Measurements from ENCODE around the gene NRG3. TPM values are rescaled to one million over a fixed set of nuclear protein-coding genes. Genes with fewer than 3 reads are reported as not detected.

NRG3 gene
- total RNA-seq, 2 donors from 2014 or later: 0.97 TPM; not detected in 1

DNA sequence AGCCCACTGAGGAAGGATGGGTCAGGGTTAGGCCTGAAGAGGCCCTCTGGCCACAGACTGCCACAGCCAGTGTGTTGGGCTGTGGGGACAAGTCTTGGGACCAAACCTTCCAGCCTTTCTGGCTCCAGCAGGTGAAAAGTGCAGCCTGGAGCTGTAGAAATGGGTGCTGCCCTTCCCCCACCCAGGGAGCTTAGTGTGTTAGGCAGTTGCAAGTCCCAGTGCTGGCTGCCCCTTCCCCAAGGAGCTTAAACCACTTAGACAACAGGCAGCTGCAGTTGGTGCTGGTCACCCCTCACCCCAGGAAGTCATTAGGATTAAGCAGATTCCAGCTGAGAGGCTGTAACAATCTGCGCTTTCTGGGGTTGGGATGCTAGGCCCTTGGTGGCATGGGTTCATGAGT, 563.3 kb downstream of the NRG3 start:
- no peaks in the 10 kb centered on the region for H3K36me3 ChIP-seq
- H3K27ac ChIP-seq: no peak overlapping the region
- intact Hi-C loops (cut with DNase I): no loop called here
- no peak overlapping the region for H3K4me3 ChIP-seq
- TF ChIP-seq, protein P1, sequence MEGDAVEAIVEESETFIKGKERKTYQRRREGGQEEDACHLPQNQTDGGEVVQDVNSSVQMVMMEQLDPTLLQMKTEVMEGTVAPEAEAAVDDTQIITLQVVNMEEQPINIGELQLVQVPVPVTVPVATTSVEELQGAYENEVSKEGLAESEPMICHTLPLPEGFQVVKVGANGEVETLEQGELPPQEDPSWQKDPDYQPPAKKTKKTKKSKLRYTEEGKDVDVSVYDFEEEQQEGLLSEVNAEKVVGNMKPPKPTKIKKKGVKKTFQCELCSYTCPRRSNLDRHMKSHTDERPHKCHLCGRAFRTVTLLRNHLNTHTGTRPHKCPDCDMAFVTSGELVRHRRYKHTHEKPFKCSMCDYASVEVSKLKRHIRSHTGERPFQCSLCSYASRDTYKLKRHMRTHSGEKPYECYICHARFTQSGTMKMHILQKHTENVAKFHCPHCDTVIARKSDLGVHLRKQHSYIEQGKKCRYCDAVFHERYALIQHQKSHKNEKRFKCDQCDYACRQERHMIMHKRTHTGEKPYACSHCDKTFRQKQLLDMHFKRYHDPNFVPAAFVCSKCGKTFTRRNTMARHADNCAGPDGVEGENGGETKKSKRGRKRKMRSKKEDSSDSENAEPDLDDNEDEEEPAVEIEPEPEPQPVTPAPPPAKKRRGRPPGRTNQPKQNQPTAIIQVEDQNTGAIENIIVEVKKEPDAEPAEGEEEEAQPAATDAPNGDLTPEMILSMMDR (IDR thresholded peaks at IDR 0.05): no peak
- TF ChIP-seq POLR2A (IDR thresholded peaks at IDR 0.05): no peak
- TF ChIP-seq POLR2AphosphoS5 (IDR thresholded peaks at IDR 0.05): no peak
- H3K27me3 ChIP-seq (replicated peaks; ENCODE audit: insufficient read depth): no peaks in the 10 kb centered on the region
- no peaks in the 10 kb centered on the region for H3K4me1 ChIP-seq (replicated peaks)
- no peak for DNase-seq (ENCODE audit: low spot score)
- WGBS: 100% methylated on average over 1 of the region's 1 CpG
- H3K9me3 ChIP-seq: no peaks in the 10 kb centered on the region

DNA sequence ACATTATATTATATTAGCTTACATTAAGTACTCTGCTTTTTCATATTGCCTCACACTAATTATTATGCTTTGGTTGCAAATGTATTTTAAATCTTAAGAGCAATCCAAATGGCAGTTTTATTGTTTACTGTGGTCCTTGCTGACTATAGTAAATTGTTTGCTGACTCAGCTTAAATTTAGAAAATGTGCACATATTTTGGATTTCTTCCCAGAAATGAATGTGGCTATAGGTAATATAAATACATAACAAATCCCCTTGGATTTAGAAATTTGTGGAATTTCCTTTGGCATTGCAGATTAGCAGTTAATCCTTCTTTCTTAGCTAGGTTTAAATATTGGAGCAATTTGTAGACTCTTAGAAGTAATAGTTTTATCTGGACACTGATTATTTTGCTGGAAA, 565.8 kb downstream of the NRG3 start:
- TF ChIP-seq POLR2A (IDR thresholded peaks at IDR 0.05): no peak
- no peak for TF ChIP-seq POLR2AphosphoS5 (IDR thresholded peaks at IDR 0.05)
- TF ChIP-seq, protein P1 (IDR thresholded peaks at IDR 0.05): no peak
- Histone ChIP-seq H3K9me3 (no peaks in the 10 kb centered on the region), H3K27me3 (replicated peaks; ENCODE audit: insufficient read depth) (no peaks in the 10 kb centered on the region), H3K4me1 (replicated peaks) (no peaks in the 10 kb centered on the region), H3K36me3 (no peaks in the 10 kb centered on the region), H3K27ac (no peak overlapping the region), H3K4me3 (no peak overlapping the region)
- DNase-seq (ENCODE audit: low spot score): no peak
- intact Hi-C loops (cut with DNase I): no loop called here

DNA sequence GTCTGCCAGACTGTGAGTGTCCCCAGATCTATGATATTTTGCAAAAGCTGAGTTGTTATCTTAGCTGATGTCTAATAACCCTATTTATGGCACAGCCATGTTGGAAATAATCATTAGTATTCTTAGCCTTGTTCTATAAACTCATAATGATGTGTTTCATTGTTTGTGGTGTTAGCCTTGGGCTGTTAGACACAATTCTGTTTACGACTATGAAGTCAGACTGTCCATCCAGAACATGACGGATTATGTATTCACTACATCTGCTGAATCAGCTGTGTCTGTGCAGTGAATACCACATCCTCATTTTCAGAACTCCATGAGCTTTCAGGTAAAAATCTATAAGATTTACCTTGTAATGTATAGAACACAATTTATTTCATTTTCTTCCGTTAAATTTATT, 577.1 kb downstream of the NRG3 start:
- Histone ChIP-seq H3K4me1 (replicated peaks) (no peaks in the 10 kb centered on the region), H3K9me3 (no peaks in the 10 kb centered on the region), H3K36me3 (no peaks in the 10 kb centered on the region), H3K27me3 (replicated peaks; ENCODE audit: insufficient read depth) (no peaks in the 10 kb centered on the region), H3K4me3 (no peak overlapping the region), H3K27ac (no peak overlapping the region)
- intact Hi-C loops (cut with DNase I): no loop called here
- 86% methylated on average over 3 of the region's 3 CpGs for WGBS
- no peak for DNase-seq (ENCODE audit: low spot score)
- TF ChIP-seq, protein P1 (IDR thresholded peaks at IDR 0.05): no peak
- TF ChIP-seq POLR2A (IDR thresholded peaks at IDR 0.05) (no peak), POLR2AphosphoS5 (IDR thresholded peaks at IDR 0.05) (no peak)

DNA sequence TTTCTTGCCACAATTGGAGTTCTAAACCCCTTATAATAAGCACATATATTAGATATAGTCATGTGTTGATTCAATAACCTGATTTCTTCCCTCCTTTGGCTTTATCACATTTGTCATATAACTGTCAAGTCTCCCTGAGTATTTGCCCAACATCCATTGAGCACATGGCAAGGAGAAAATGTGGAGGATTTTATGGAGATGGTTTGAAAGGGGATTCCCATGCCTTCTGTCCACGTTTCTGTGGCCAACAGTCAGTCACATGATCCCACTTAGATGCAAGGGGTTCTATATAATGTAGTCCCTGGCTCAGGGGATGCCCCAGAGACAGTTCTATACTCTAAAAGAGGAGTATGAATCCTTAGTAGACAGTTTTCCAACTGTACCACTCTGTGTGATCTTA, 577.7 kb downstream of the NRG3 start:
- 30% methylated on average over 1 of the region's 1 CpG for WGBS
- TF ChIP-seq, protein P1 (IDR thresholded peaks at IDR 0.05): no peak
- TF ChIP-seq POLR2AphosphoS5 (IDR thresholded peaks at IDR 0.05) (no peak), POLR2A (IDR thresholded peaks at IDR 0.05) (no peak)
- H3K4me1 ChIP-seq (replicated peaks): no peaks in the 10 kb centered on the region

DNA sequence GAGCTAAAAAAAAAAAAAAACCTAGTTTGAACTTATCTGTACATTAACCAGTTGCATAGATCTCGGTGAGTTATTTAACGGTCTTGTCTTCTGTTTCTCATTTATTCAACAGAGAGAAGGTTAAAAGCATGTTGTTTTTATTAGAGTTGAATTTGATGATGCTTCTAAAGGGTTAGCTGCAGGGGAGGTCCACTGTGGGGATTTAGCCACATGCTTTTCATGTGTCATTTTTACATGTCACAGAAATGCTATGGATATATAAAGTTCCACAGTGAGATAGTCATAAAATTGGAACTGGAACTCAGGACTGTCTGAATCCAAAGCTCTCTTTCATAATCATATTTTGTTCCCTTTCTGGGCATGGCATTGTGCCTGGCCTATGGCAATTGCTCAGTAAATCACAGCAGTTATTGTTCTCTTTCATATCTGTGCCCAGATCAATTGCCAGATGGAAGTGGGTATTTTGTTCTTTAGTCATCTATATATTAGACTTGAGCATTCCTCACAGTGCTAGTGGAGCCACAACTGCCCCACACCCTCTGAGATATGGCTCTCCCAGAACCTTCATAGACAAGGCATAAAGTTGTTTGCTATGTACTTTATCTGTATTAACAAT, 578.8 kb downstream of the NRG3 start:
- intact Hi-C loops (cut with DNase I): no loop called here
- TF ChIP-seq POLR2A (IDR thresholded peaks at IDR 0.05) (no peak), POLR2AphosphoS5 (IDR thresholded peaks at IDR 0.05) (no peak)
- TF ChIP-seq, protein P1 (IDR thresholded peaks at IDR 0.05): no peak
- H3K9me3 ChIP-seq: no peaks in the 10 kb centered on the region
- no peaks in the 10 kb centered on the region for H3K4me1 ChIP-seq (replicated peaks)
- no peaks in the 10 kb centered on the region for H3K27me3 ChIP-seq (replicated peaks; ENCODE audit: insufficient read depth)
- H3K4me3 ChIP-seq: no peak overlapping the region
- no peak for DNase-seq (ENCODE audit: low spot score)
- WGBS: 52% methylated on average over 2 of the region's 2 CpGs
- no peak overlapping the region for H3K27ac ChIP-seq
- H3K36me3 ChIP-seq: no peaks in the 10 kb centered on the region

More for the DNA sequence above, 577.7 kb downstream of the NRG3 start:
- intact Hi-C loops (cut with DNase I): no loop called here
- Histone ChIP-seq H3K4me3 (no peak overlapping the region), H3K36me3 (no peaks in the 10 kb centered on the region), H3K27me3 (replicated peaks; ENCODE audit: insufficient read depth) (no peaks in the 10 kb centered on the region), H3K27ac (no peak overlapping the region), H3K9me3 (no peaks in the 10 kb centered on the region)
- DNase-seq (ENCODE audit: low spot score): no peak

All from prostate gland (tissue), 2 donors.